ENCODE data around the gene BRSK2. TPM values are rescaled to one million over a fixed set of nuclear protein-coding genes. Genes with fewer than 3 reads are reported as not detected.

Gene BRSK2
- total RNA-seq, 1 donor from 2014 or later: 4.0 TPM

GRCh38 chr11:1392561-1392960, 2.8 kb downstream of the BRSK2 start:
- Mint-ChIP-seq H3K4me1 (ENCODE audit: unreplicated experiment) (no peaks in the 10 kb centered on the region), H3K27me3 (ENCODE audit: unreplicated experiment) (peaks cover 11% of the 10 kb centered on the region), H3K4me3 (ENCODE audit: unreplicated experiment) (no peak overlapping the region), H3K9me3 (ENCODE audit: unreplicated experiment) (no peaks in the 10 kb centered on the region), H3K36me3 (ENCODE audit: low read depth, unreplicated experiment) (peaks cover 4% of the 10 kb centered on the region), H3K27ac (ENCODE audit: unreplicated experiment) (no peak overlapping the region)
- DNase-seq (ENCODE audit: low spot score): no peak
- TF ChIP-seq CTCF (IDR thresholded peaks at IDR 0.05; ENCODE audit: unreplicated experiment): no peak

- no peaks in the 10 kb centered on the region for H3K4me1 Mint-ChIP-seq (ENCODE audit: unreplicated experiment)
- peaks cover 4% of the 10 kb centered on the region for H3K36me3 Mint-ChIP-seq (ENCODE audit: low read depth, unreplicated experiment)
- TF ChIP-seq CTCF (IDR thresholded peaks at IDR 0.05; ENCODE audit: unreplicated experiment): no peak
- H3K4me3 Mint-ChIP-seq (ENCODE audit: unreplicated experiment): no peak overlapping the region
- H3K27ac Mint-ChIP-seq (ENCODE audit: unreplicated experiment): no peak overlapping the region
- DNase-seq (ENCODE audit: low spot score): no peak
- H3K9me3 Mint-ChIP-seq (ENCODE audit: unreplicated experiment): no peaks in the 10 kb centered on the region
- peaks cover 11% of the 10 kb centered on the region for H3K27me3 Mint-ChIP-seq (ENCODE audit: unreplicated experiment)
Observed at GRCh38 chr11:1393038-1393710, 3.4 kb downstream of the BRSK2 start.

GRCh38 chr11:1394936-1395772, 5.4 kb downstream of the BRSK2 start:
- Mint-ChIP-seq H3K36me3 (ENCODE audit: low read depth, unreplicated experiment) (peaks cover 4% of the 10 kb centered on the region), H3K27ac (ENCODE audit: unreplicated experiment) (no peak overlapping the region), H3K4me1 (ENCODE audit: unreplicated experiment) (no peaks in the 10 kb centered on the region), H3K27me3 (ENCODE audit: unreplicated experiment) (peaks cover 11% of the 10 kb centered on the region), H3K9me3 (ENCODE audit: unreplicated experiment) (no peaks in the 10 kb centered on the region), H3K4me3 (ENCODE audit: unreplicated experiment) (no peak overlapping the region)
- DNase-seq (ENCODE audit: low spot score): no peak
- no peak for TF ChIP-seq CTCF (IDR thresholded peaks at IDR 0.05; ENCODE audit: unreplicated experiment)

- no peak for TF ChIP-seq CTCF (IDR thresholded peaks at IDR 0.05; ENCODE audit: unreplicated experiment)
- no peak overlapping the region for H3K27ac Mint-ChIP-seq (ENCODE audit: unreplicated experiment)
- no peak for DNase-seq (ENCODE audit: low spot score)
- no peaks in the 10 kb centered on the region for H3K9me3 Mint-ChIP-seq (ENCODE audit: unreplicated experiment)
- H3K4me1 Mint-ChIP-seq (ENCODE audit: unreplicated experiment): no peaks in the 10 kb centered on the region
- no peak overlapping the region for H3K4me3 Mint-ChIP-seq (ENCODE audit: unreplicated experiment)
- peaks cover 11% of the 10 kb centered on the region for H3K27me3 Mint-ChIP-seq (ENCODE audit: unreplicated experiment)
- peaks cover 4% of the 10 kb centered on the region for H3K36me3 Mint-ChIP-seq (ENCODE audit: low read depth, unreplicated experiment)
Observed at GRCh38 chr11:1395773-1396374, 6.1 kb downstream of the BRSK2 start.
